ENCODE measurements around the gene FHOD3. TPM values are rescaled to one million over a fixed set of nuclear protein-coding genes. Genes with fewer than 3 reads are reported as not detected.

FHOD3 gene
- total and polyA plus RNA-seq, 4 donors = 0.57 to 1.3 (median 1.2) TPM; not detected in 1

DNA sequence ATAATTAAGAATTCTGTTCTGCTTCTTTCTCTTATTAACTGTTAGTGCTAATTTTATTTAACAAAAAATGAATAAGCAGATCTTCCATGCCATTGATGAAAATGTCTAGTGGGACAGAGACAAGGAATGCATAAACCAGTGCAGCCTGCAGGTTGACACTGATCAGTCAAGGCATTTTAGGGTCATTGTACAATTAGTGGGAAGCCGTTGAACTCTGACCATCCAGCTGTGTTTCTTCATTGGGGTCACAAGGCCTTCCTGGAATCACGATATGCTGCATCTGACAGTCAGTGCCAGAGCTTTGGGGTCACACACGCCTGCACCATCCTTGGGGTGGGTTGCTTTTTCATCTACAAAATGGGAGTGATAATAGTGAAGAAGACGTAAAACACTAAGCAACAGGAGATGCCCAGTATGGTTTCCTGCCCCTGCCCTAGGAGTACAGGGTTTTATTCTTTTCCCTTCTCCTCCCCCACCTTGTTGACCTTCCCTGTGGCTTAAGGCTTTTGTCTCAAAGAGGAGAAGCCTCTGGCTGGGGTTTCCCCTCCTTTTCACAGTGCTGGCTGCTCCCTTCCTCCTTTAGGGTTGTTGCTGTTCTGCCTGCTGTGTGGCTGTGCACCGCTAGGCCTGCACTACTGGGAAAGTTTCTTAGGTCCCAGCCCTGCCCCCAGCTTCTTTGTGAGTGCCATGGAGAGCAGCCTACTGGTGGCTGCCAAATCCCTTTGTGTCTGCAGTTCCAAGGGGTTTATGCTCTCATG is 285.7 kb downstream of the FHOD3 start:
- H3K27ac ChIP-seq (ENCODE audit: low read depth in 1 of 2, low read length in 2 of 2) = no peak overlapping the region
- no peaks in the 10 kb centered on the region for H3K9me3 ChIP-seq (ENCODE audit: control insufficient read depth in 4 of 4, low read length in 3 of 4)
- H3K36me3 ChIP-seq (ENCODE audit: control insufficient read depth in 4 of 4, insufficient read depth in 3 of 4, low read depth in 1 of 4, low read length in 3 of 4) = no peaks in the 10 kb centered on the region
- H3K4me3 ChIP-seq (ENCODE audit: low read depth in 1 of 3, low read length in 3 of 3) = no peak overlapping the region
- WGBS = 64% methylated on average over 5 of the region's 5 CpGs
- H3K27me3 ChIP-seq (ENCODE audit: control insufficient read depth in 4 of 4, insufficient read depth in 4 of 4, low read length in 3 of 4) = no peaks in the 10 kb centered on the region
- DNase-seq (ENCODE audit: low spot score) = no peak
- H3K9ac ChIP-seq (ENCODE audit: low read depth in 1 of 2, low read length in 2 of 2) = no peak overlapping the region
- TF ChIP-seq NR2F2 (IDR thresholded peaks at IDR 0.05) (no peak), JUND (IDR thresholded peaks at IDR 0.05) (no peak), FOXA1 (IDR thresholded peaks at IDR 0.05) (no peak), HNF4G (IDR thresholded peaks at IDR 0.05) (no peak), SP1 (IDR thresholded peaks at IDR 0.05) (no peak), FOXA2 (IDR thresholded peaks at IDR 0.05) (no peak), YY1 (IDR thresholded peaks at IDR 0.05) (no peak), TAF1 (conservative IDR thresholded peaks at IDR 0.05) (no peak), RXRA (IDR thresholded peaks at IDR 0.05) (no peak)
- TF ChIP-seq, protein P1, sequence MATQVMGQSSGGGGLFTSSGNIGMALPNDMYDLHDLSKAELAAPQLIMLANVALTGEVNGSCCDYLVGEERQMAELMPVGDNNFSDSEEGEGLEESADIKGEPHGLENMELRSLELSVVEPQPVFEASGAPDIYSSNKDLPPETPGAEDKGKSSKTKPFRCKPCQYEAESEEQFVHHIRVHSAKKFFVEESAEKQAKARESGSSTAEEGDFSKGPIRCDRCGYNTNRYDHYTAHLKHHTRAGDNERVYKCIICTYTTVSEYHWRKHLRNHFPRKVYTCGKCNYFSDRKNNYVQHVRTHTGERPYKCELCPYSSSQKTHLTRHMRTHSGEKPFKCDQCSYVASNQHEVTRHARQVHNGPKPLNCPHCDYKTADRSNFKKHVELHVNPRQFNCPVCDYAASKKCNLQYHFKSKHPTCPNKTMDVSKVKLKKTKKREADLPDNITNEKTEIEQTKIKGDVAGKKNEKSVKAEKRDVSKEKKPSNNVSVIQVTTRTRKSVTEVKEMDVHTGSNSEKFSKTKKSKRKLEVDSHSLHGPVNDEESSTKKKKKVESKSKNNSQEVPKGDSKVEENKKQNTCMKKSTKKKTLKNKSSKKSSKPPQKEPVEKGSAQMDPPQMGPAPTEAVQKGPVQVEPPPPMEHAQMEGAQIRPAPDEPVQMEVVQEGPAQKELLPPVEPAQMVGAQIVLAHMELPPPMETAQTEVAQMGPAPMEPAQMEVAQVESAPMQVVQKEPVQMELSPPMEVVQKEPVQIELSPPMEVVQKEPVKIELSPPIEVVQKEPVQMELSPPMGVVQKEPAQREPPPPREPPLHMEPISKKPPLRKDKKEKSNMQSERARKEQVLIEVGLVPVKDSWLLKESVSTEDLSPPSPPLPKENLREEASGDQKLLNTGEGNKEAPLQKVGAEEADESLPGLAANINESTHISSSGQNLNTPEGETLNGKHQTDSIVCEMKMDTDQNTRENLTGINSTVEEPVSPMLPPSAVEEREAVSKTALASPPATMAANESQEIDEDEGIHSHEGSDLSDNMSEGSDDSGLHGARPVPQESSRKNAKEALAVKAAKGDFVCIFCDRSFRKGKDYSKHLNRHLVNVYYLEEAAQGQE (IDR thresholded peaks at IDR 0.05) = no peak
- TF ChIP-seq, protein P2, sequence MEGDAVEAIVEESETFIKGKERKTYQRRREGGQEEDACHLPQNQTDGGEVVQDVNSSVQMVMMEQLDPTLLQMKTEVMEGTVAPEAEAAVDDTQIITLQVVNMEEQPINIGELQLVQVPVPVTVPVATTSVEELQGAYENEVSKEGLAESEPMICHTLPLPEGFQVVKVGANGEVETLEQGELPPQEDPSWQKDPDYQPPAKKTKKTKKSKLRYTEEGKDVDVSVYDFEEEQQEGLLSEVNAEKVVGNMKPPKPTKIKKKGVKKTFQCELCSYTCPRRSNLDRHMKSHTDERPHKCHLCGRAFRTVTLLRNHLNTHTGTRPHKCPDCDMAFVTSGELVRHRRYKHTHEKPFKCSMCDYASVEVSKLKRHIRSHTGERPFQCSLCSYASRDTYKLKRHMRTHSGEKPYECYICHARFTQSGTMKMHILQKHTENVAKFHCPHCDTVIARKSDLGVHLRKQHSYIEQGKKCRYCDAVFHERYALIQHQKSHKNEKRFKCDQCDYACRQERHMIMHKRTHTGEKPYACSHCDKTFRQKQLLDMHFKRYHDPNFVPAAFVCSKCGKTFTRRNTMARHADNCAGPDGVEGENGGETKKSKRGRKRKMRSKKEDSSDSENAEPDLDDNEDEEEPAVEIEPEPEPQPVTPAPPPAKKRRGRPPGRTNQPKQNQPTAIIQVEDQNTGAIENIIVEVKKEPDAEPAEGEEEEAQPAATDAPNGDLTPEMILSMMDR (IDR thresholded peaks at IDR 0.05; ENCODE audit: low read depth, low read length, missing input control) = no peak
- TF ChIP-seq, protein P3, sequence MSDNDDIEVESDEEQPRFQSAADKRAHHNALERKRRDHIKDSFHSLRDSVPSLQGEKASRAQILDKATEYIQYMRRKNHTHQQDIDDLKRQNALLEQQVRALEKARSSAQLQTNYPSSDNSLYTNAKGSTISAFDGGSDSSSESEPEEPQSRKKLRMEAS (IDR thresholded peaks at IDR 0.05) = no peak
- no peaks in the 10 kb centered on the region for H3K4me1 ChIP-seq (ENCODE audit: control insufficient read depth in 4 of 4, insufficient read depth in 4 of 4, low read length in 3 of 4)

DNA sequence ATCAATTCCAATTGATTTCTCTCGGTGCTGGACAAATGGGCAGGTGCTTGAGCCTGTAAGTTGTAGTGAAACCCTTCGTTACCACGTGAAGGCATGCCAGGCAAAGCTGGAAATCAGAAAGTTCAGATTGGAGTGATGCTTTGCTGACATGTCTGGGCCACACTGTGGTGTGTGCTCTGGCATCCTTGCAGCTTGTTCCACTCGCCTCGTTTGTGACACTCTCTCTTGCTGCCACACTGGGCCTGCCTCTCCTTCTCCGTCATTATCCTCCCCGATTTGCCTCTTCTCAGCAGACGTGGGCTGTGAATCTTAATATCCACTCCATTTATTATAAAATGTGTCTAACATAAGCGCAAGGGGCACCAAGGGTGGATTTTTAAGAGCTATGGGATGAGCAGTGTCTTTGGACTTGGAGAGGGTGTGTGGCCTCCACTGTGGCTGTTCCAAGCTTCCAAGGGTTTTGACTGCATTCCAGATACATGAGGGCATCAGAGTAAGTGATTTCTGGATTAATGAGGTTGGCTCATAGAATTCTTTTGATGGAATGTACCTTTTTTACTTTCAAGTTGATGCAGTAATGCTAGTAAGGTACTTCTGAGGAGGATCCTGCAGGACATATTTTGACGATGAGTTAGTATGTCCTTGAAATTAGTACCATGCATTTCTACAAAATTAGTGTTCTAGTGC is 292.5 kb downstream of the FHOD3 start:
- no peaks in the 10 kb centered on the region for H3K9me3 ChIP-seq (ENCODE audit: control insufficient read depth in 4 of 4, low read length in 3 of 4)
- no peak overlapping the region for H3K9ac ChIP-seq (ENCODE audit: low read depth in 1 of 2, low read length in 2 of 2)
- H3K4me1 ChIP-seq (ENCODE audit: control insufficient read depth in 4 of 4, insufficient read depth in 4 of 4, low read length in 3 of 4) = no peaks in the 10 kb centered on the region
- no peak overlapping the region for H3K27ac ChIP-seq (ENCODE audit: low read depth in 1 of 2, low read length in 2 of 2)
- no peaks in the 10 kb centered on the region for H3K27me3 ChIP-seq (ENCODE audit: control insufficient read depth in 4 of 4, insufficient read depth in 4 of 4, low read length in 3 of 4)
- no peak for DNase-seq (ENCODE audit: low spot score)
- WGBS = 83% methylated on average over 10 of the region's 10 CpGs
- H3K4me3 ChIP-seq (ENCODE audit: low read depth in 1 of 3, low read length in 3 of 3) = no peak overlapping the region
- TF ChIP-seq, protein P1 (IDR thresholded peaks at IDR 0.05) = no peak
- H3K36me3 ChIP-seq (ENCODE audit: control insufficient read depth in 4 of 4, insufficient read depth in 3 of 4, low read depth in 1 of 4, low read length in 3 of 4) = no peaks in the 10 kb centered on the region
